Muscle of leg (tissue), 11 donors: ENCODE results near the gene SULT2B1. TPM values are rescaled to one million over a fixed set of nuclear protein-coding genes. Genes with fewer than 3 reads are reported as not detected.
"Not testable (repeated sequence)": the region's sequence is repeated elsewhere in the genome, so short reads cannot be mapped to it uniquely, and the experiment has no call there.

Source experiments
- DNase-seq: peaks from one replicate; pipeline ENCODE4 v3.0.0; 2013
- H3K27ac ChIP-seq: one replicate; pipeline ENCODE4 v1.5.1; 2013; ENCODE audit warnings: mild to moderate bottlenecking, low read length, control low read depth
- H3K27me3 ChIP-seq: one replicate; pipeline ENCODE4 v1.6.1; 2013; ENCODE audit warnings: low read length; ENCODE audit not compliant: control insufficient read depth, insufficient read depth
- H3K36me3 ChIP-seq: one replicate; pipeline ENCODE4 v1.6.1; 2013; ENCODE audit warnings: low read length; ENCODE audit not compliant: control insufficient read depth, insufficient read depth
- H3K4me1 ChIP-seq: one replicate; pipeline ENCODE4 v1.6.1; 2013; ENCODE audit warnings: low read length; ENCODE audit not compliant: control insufficient read depth, insufficient read depth
- H3K4me3 ChIP-seq: one replicate; pipeline ENCODE4 v1.5.1; 2013; ENCODE audit warnings: low read length, control low read depth
- H3K9me3 ChIP-seq: replicated peaks from 2 replicates; pipeline ENCODE4 v1.6.1; 2013; ENCODE audit warnings: low read depth, low read length; ENCODE audit not compliant: control insufficient read depth
- WGBS: methylation state at CpG from one replicate; pipeline ENCODE4 v1.1.5; 2013; ENCODE audit warnings: missing lambda C conversion rate; ENCODE audit not compliant: insufficient coverage; 5-methylcytosine and 5-hydroxymethylcytosine counted together
- polyA plus RNA-seq, 8 donors: library from polyadenylated mRNA; unstranded; fragments of 120-200 nt; gene quantifications; one replicate each; pipeline versions ENCODE4 v1.2.1 to v1.2.3, GENCODE V29; 2013; ENCODE audit warnings: inconsistent platforms in 1 of 8, low replicate concordance in 1 of 8; ENCODE audit not compliant: insufficient read length in 8 of 8, insufficient read depth in 1 of 8
- total RNA-seq: library from RNA; stranded (reverse); fragments of 120-200 nt; gene quantifications from one replicate; pipeline ENCODE4 v1.2.4, GENCODE V29; 2013

SULT2B1 gene
- total and polyA plus RNA-seq, 9 donors: 0.11 to 2.9 (median 0.25) TPM; not detected in 1

- Histone ChIP-seq H3K4me1 (peaks cover 41% of the 10 kb centered on the region), H3K4me3 (no peak overlapping the region), H3K36me3 (peaks cover 31% of the 10 kb centered on the region), H3K9me3 (no peaks in the 10 kb centered on the region), H3K27ac (no peak overlapping the region), H3K27me3 (no peaks in the 10 kb centered on the region)
- 80% methylated on average over 25 of the region's 34 CpGs for WGBS
- DNase-seq: no peak
These were observed 76.7 kb downstream of the SULT2B1 start for GRCh38 chr19:48628486-48629296.

GRCh38 chr19:48629297-48629598 lies 77.3 kb downstream of the SULT2B1 start:
- H3K9me3 ChIP-seq: no peaks in the 10 kb centered on the region
- WGBS: 76% methylated on average over 22 of the region's 22 CpGs
- DNase-seq: no peak
- H3K4me3 ChIP-seq: no peak overlapping the region
- H3K4me1 ChIP-seq: peaks cover 45% of the 10 kb centered on the region
- H3K27me3 ChIP-seq: no peaks in the 10 kb centered on the region
- peak overlapping the region; percentile 38 for H3K27ac ChIP-seq
- peaks cover 31% of the 10 kb centered on the region for H3K36me3 ChIP-seq

GRCh38 chr19:48629599-48630295 lies 77.8 kb downstream of the SULT2B1 start:
- Histone ChIP-seq H3K4me1 (peaks cover 45% of the 10 kb centered on the region), H3K9me3 (no peaks in the 10 kb centered on the region), H3K27me3 (no peaks in the 10 kb centered on the region), H3K27ac (peak overlapping the region; percentile 64), H3K36me3 (peaks cover 31% of the 10 kb centered on the region), H3K4me3 (no peak overlapping the region)
- WGBS: 24% methylated on average over 43 of the region's 48 CpGs
- DNase-seq: peak; percentile 64

- peak overlapping the region; percentile 64 for H3K27ac ChIP-seq
- no peaks in the 10 kb centered on the region for H3K27me3 ChIP-seq
- peaks cover 30% of the 10 kb centered on the region for H3K36me3 ChIP-seq
- WGBS: 2% methylated on average over 25 of the region's 47 CpGs
- DNase-seq: peak; percentile 80
- no peak overlapping the region for H3K4me3 ChIP-seq
- peaks cover 47% of the 10 kb centered on the region for H3K4me1 ChIP-seq
- no peaks in the 10 kb centered on the region for H3K9me3 ChIP-seq
These were observed 78.5 kb downstream of the SULT2B1 start for GRCh38 chr19:48630296-48631063.

- no peaks in the 10 kb centered on the region for H3K27me3 ChIP-seq
- peaks cover 52% of the 10 kb centered on the region for H3K4me1 ChIP-seq
- DNase-seq: peak; percentile 40
- H3K9me3 ChIP-seq: no peaks in the 10 kb centered on the region
- peak overlapping the region; percentile 64 for H3K27ac ChIP-seq
- no peak overlapping the region for H3K4me3 ChIP-seq
- 46% methylated on average over 3 of the region's 3 CpGs for WGBS
- peaks cover 23% of the 10 kb centered on the region for H3K36me3 ChIP-seq
These were observed 79.3 kb downstream of the SULT2B1 start for GRCh38 chr19:48631225-48631624.

GRCh38 chr19:48632286-48632685 lies 80.3 kb downstream of the SULT2B1 start:
- DNase-seq, H3K4me3 ChIP-seq, H3K27me3 ChIP-seq, H3K27ac ChIP-seq, H3K9me3 ChIP-seq: not testable (repeated sequence)
- Histone ChIP-seq H3K36me3 (peaks cover 17% of the 10 kb centered on the region), H3K4me1 (peaks cover 61% of the 10 kb centered on the region)
- 90% methylated on average over 11 of the region's 11 CpGs for WGBS

GRCh38 chr19:48632692-48633147 lies 80.7 kb downstream of the SULT2B1 start:
- no peak overlapping the region for H3K27ac ChIP-seq
- DNase-seq: peak; percentile 33
- H3K9me3 ChIP-seq: no peaks in the 10 kb centered on the region
- peaks cover 15% of the 10 kb centered on the region for H3K36me3 ChIP-seq
- H3K4me1 ChIP-seq: peaks cover 62% of the 10 kb centered on the region
- H3K4me3 ChIP-seq: no peak overlapping the region
- H3K27me3 ChIP-seq: no peaks in the 10 kb centered on the region

- no peak overlapping the region for H3K27ac ChIP-seq
- no peak overlapping the region for H3K4me3 ChIP-seq
These were observed 81.4 kb downstream of the SULT2B1 start for GRCh38 chr19:48633148-48634035.

GRCh38 chr19:48634036-48634342 lies 82.0 kb downstream of the SULT2B1 start:
- H3K36me3 ChIP-seq: peaks cover 15% of the 10 kb centered on the region
- H3K27me3 ChIP-seq: no peaks in the 10 kb centered on the region
- 63% methylated on average over 4 of the region's 7 CpGs for WGBS
- H3K9me3 ChIP-seq: no peaks in the 10 kb centered on the region
- peaks cover 74% of the 10 kb centered on the region for H3K4me1 ChIP-seq
- no peak overlapping the region for H3K4me3 ChIP-seq
- no peak for DNase-seq
- peak overlapping the region; percentile 72 for H3K27ac ChIP-seq

More at GRCh38 chr19:48633148-48634035, 81.4 kb downstream of the SULT2B1 start:
- Histone ChIP-seq H3K9me3 (no peaks in the 10 kb centered on the region), H3K36me3 (peaks cover 15% of the 10 kb centered on the region), H3K4me1 (peaks cover 68% of the 10 kb centered on the region), H3K27me3 (no peaks in the 10 kb centered on the region)
- DNase-seq: peak; percentile 50
- WGBS: 70% methylated on average over 9 of the region's 22 CpGs
